NCI-H446 treated with DMSO at 0.1 percent for 48 hours (cell line): ENCODE results near the gene JMJD4.

Experiments
- DNase-seq: peaks from one replicate; lab custom pipeline; 2025; lab: John Stamatoyannopoulos, UW

JMJD4 gene

GRCh38 chr1:227749225-227749624, 14.1 kb upstream of the JMJD4 start:
- DNase-seq: no peak

- no peak for DNase-seq
These were observed 13.5 kb upstream of the JMJD4 start for GRCh38 chr1:227748496-227749182.

- DNase-seq: no peak
These were observed 12.9 kb upstream of the JMJD4 start for GRCh38 chr1:227747948-227748495.

- DNase-seq: no peak
These were observed 12.3 kb upstream of the JMJD4 start for GRCh38 chr1:227747382-227747781.

GRCh38 chr1:227746676-227747075, 11.6 kb upstream of the JMJD4 start:
- DNase-seq: no peak

GRCh38 chr1:227745568-227746265, 10.6 kb upstream of the JMJD4 start:
- no peak for DNase-seq

GRCh38 chr1:227744668-227745067, 9.6 kb upstream of the JMJD4 start:
- DNase-seq: no peak

GRCh38 chr1:227742738-227743715, 7.9 kb upstream of the JMJD4 start:
- no peak for DNase-seq

GRCh38 chr1:227741166-227741870, 6.2 kb upstream of the JMJD4 start:
- no peak for DNase-seq

- DNase-seq: no peak
These were observed 5.4 kb upstream of the JMJD4 start for GRCh38 chr1:227740401-227740960.

GRCh38 chr1:227739636-227740035, 4.5 kb upstream of the JMJD4 start:
- DNase-seq: no peak

GRCh38 chr1:227738820-227739219, 3.7 kb upstream of the JMJD4 start:
- no peak for DNase-seq

- no peak for DNase-seq
These were observed 1.8 kb upstream of the JMJD4 start for GRCh38 chr1:227736814-227737432.

GRCh38 chr1:227735539-227736285, 610 bp upstream of the JMJD4 start:
- DNase-seq: no peak

GRCh38 chr1:227734546-227734855, 601 bp downstream of the JMJD4 start:
- DNase-seq: no peak

GRCh38 chr1:227733751-227734545, 1.2 kb downstream of the JMJD4 start:
- no peak for DNase-seq

GRCh38 chr1:227733309-227733705, 1.8 kb downstream of the JMJD4 start:
- no peak for DNase-seq

GRCh38 chr1:227732586-227733308, 2.4 kb downstream of the JMJD4 start:
- DNase-seq: no peak
